ENCODE data around the gene STXBP4.
"Not testable (repeated sequence)": the region's sequence is repeated elsewhere in the genome, so short reads cannot be mapped to it uniquely, and the experiment has no call there.

The STXBP4 gene

DNA sequence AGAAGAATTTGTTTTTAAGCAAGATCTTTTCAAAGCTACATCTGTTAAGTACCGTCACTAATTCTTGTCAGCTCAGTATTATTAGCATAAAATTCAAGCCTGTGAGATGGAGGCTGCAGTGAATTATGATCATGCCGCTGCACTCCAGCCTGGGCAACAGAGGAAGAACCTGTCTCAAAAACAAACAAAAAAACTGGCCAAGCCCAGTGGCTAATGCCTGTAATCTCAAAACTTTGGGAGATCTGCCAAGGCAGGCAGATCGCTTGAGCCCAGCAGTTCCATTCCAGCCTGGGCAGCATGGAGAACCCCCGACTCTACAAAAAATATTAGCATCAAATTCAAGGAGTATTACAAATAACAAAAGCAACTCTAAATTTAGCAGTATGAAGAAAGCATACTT lies 88.0 kb downstream of the STXBP4 start:
- DNase-seq (ENCODE audit: low read depth), result no peak

- no peak for DNase-seq (ENCODE audit: low read depth)
These were observed 88.6 kb downstream of the STXBP4 start for GRCh38 chr17:55057184-55057583.

DNA sequence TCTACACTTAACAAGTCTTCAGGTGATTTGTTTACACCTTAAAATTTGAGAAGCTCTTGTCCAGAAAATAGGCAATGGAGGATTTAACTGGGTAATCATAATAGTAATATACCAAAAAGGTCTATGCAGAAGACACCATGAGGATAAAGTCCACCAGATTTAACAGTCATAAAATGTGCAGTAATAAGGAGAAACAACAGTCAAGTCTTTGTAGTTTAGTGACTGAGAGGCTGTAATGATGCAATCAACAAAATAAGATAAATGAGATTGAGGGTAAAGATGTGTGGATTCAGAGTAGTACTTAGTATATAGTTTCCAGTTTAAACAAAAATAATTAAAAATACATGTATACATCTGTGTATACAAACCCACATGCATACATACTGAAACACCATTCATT lies 91.2 kb downstream of the STXBP4 start:
- DNase-seq (ENCODE audit: low read depth), result no peak

DNA sequence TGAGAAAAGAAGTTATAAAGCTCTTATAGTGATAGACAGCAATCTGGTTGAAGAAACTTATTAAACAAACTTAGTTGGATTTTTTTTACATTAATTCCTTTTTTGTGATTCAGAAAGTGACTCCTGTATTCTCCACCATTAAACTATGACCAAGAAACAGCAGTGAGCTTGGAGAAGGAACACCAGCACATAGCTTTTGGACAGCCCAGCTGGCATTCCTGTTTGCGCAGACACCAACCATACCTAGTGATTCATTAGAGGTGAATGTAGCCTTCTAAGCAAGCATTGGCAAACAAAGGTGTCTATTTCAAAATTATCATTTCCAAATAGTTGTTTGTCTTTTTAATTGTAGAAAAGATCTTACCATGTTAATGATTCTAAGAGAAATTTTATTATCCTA lies 94.4 kb downstream of the STXBP4 start:
- DNase-seq (ENCODE audit: low read depth), result no peak

- no peak for DNase-seq (ENCODE audit: low read depth)
These were observed 95.6 kb downstream of the STXBP4 start for GRCh38 chr17:55063885-55064874.

DNA sequence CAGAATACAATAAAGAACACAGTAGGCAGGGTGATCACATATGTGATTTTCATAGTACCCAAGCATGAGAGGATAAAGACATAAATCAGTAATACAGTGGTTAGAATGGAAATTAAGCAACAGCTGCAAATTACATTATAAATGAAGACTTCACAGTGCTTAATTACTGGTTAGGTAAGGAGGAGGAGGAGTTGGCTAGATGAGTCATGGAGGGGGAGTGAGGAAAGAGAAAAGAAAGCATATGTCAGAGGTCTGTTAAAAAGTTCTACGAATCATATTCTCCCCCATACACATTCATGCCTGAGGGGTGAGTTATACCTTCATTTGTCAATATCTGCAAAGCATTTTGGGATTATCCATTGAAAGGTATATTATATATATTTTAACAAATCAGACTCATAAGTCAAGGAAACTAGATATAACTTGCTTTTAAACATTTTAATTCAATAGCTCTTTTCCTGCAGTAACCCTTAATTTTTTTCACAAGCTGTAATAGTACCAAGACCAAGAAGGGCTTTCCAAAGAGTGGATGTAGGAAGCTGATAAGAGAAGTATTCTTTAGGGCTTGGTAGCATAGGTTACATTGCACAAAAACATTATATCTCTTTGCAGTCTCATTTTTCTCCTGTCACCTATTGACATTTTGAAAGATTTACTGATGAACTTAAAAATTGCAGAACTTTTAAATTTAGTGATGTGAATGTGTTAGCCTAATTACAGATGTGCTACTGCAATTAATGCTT lies 99.3 kb downstream of the STXBP4 start:
- no peak for DNase-seq (ENCODE audit: low read depth)

GRCh38 chr17:55068862-55069811 lies 100.6 kb downstream of the STXBP4 start:
- DNase-seq (ENCODE audit: low read depth), result no peak

GRCh38 chr17:55069983-55070529 lies 101.5 kb downstream of the STXBP4 start:
- DNase-seq (ENCODE audit: low read depth), result no peak

DNA sequence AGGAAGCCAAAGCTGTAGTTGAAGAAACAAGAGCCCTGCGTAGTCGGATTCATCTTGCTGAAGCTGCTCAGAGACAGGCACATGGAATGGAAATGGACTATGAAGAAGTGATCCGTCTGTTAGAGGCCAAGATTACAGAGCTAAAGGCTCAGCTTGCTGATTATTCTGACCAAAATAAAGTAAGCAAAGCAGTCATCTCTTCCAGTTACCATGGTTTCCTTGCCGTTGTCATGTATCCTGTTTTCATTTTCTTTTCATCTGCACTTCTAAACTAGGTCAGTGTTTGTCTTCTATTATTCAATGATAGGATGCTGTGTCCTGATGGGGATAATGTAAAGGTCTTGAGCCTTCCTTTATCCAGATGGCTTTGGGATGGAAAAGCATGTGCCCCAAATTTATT lies 104.3 kb downstream of the STXBP4 start:
- DNase-seq (ENCODE audit: low read depth), result no peak

GRCh38 chr17:55073467-55073866 lies 104.9 kb downstream of the STXBP4 start:
- not testable (repeated sequence) for DNase-seq (ENCODE audit: low read depth)

DNA sequence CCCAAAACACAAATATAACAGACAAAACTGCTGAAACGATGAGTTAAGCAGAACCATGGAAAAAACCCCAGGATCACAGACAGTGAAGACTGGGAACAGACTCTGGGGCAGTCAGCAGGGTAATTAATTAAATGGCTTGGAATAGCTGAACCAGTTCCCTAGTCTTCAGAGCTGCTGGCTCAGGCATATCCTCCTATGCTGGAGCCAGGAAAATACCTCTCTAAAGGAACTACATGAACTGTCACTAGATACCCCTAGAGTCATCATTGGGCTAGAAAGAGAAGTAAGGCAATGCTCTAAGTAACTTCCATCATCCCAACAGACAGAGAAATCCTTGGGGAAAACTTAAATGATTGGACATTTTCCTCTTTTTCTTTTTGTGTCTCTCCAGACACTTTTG lies 113.0 kb downstream of the STXBP4 start:
- DNase-seq (ENCODE audit: low read depth), result no peak

DNA sequence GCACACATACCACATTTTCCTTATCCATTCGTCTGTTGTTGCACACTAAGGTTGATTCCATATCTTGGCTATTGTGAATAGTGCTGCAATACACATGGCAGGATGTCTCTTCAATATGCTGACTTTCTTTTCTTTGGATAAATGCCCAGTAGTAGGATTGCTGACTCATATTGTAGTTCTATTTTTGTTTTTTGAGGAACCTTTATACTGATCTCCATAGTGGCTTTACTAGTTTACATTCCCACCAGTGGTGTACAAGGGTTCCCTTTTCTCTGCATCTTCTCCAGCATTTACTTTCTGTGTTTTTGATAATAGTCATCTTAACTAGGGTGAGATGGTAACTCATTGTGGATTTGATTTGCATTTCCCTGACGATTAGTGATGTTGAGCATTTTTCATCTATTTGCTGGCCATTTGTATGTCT lies 118.1 kb downstream of the STXBP4 start:
- no peak for DNase-seq (ENCODE audit: low read depth)

DNA sequence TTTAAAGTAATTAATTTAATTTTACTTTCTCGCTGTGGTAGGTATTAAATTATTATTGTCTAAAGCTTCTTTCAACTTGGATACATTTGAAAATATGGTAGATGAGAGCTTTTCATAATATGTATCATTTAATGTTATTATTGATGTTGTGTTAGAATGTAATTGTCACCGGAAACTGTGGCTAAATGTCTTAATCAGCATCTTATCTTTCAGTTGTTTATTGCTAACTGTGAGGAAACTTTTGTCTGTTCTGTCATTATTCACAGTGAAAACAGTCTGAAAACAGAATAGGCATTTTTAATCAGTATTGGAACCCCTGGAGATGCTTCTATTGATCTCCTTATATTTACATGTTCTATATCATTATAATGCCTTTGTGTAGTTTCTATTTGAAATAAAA lies 120.7 kb downstream of the STXBP4 start:
- no peak for DNase-seq (ENCODE audit: low read depth)

- no peak for DNase-seq (ENCODE audit: low read depth)
These were observed 121.5 kb downstream of the STXBP4 start for GRCh38 chr17:55090079-55090492.

- DNase-seq (ENCODE audit: low read depth), result no peak
These were observed 124.8 kb downstream of the STXBP4 start for GRCh38 chr17:55093353-55093752.

- DNase-seq (ENCODE audit: low read depth), result no peak
These were observed 130.2 kb downstream of the STXBP4 start for GRCh38 chr17:55098765-55099164.

GRCh38 chr17:55110521-55110920 lies 142.0 kb downstream of the STXBP4 start:
- DNase-seq (ENCODE audit: low read depth), result no peak

DNA sequence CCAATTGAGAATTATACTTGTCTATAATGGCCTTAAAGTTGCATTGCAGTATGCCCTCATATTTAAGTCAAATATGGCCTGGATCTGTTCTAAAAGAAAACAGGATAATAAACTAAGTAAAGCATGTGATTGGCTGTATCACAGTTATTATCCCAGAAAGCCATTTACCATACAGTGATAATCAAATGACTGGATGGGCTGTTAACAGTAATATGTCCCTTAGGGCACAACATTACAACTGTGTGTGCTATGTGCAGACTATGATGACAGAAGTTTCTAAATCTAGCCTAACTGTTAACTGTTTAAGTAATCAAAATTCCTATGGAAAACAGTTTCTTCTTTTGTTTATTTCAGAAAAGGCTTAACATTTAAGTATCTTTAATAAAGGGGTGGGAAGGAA lies 145.7 kb downstream of the STXBP4 start:
- no peak for DNase-seq (ENCODE audit: low read depth)

- DNase-seq (ENCODE audit: low read depth), result no peak
These were observed 147.9 kb downstream of the STXBP4 start for GRCh38 chr17:55116440-55116914.

DNA sequence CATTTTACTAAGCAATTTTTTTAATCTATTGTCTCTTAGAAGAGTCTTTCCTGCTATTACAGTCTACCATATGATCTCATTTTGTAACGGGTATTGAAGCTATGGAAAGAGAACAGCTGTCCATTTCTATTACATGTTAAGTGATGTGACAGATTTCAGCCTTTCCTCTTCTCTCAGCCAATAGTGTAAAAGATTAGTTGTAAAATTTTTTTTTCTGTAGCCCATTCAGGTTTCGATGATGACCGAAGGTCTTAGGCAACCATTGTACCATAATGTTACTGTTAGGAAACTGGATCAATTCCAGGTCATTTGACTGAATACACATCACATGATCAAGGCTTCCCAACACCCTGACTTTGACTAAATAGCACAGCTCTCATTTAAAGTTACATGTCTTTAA lies 148.6 kb downstream of the STXBP4 start:
- DNase-seq (ENCODE audit: low read depth), result no peak

GRCh38 chr17:55120651-55121050 lies 152.1 kb downstream of the STXBP4 start:
- no peak for DNase-seq (ENCODE audit: low read depth)

DNA sequence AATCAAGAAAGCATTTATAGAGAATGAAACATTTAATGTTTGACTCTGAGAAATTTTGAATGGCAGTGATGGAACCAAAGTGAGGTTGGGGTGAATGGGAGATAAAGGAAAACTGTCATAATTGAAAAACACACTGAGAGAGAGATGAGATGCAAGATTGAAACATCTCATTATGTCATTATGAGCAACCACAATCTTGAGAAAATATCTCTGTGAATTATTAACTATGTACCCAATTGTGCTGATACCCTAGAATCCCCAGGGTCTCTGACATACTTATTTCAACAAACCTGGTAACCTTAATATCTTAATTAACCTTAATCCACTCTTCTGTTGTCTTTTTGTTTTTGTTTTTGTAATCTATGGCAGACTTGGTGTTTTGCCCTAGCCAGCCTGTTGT lies 152.7 kb downstream of the STXBP4 start:
- DNase-seq (ENCODE audit: low read depth), result no peak

All from stimulated activated CD8-positive, alpha-beta memory T cell treated with anti-CD3 and anti-CD28 coated beads, Interleukin-15, amount 100 ng/mL, for 1 hour (primary cell).